Tibial artery (tissue), 4 donors: Measurements from ENCODE around the gene ZFP64.
A peak's percentile ranks its signal among the peaks of the same experiment; 100 is the strongest.

Source experiments
- DNase-seq, 2 donors: peaks; one replicate each; pipeline ENCODE4 v3.0.0-alpha.2; 2019
- H3K27ac ChIP-seq, 2 donors: fragments of 200-600 bp; sonication (generic) in 1 of 2; 1 replicate in 1 of 2; 2 replicates in 1 of 2; pipeline ENCODE4 v1.5.1; 2018 to 2019; ENCODE audit warnings: mild to moderate bottlenecking in 1 of 2
- H3K27me3 ChIP-seq, 2 donors: fragments of 200-600 bp; sonication (generic) in 1 of 2; one replicate each; pipeline versions ENCODE4 v1.5.1 to v1.6.0; 2016 to 2019
- H3K36me3 ChIP-seq, 3 donors: fragments of 200-600 bp; sonication (generic) in 2 of 3; one replicate each; pipeline ENCODE4 v1.5.1; 2016 to 2019; ENCODE audit warnings: mild to moderate bottlenecking in 2 of 3
- H3K4me1 ChIP-seq, 4 donors: fragments of 200-600 bp; sonication (generic) in 2 of 4; 1 replicate in 3 of 4; 2 replicates in 1 of 4; pipeline ENCODE4 v1.5.1; 2016 to 2019
- H3K4me3 ChIP-seq, 2 donors: fragments of 200-600 bp; sonication (generic) in 1 of 2; 1 replicate in 1 of 2; 2 replicates in 1 of 2; pipeline ENCODE4 v1.5.1; 2018 to 2019; ENCODE audit warnings: mild to moderate bottlenecking in 2 of 2
- H3K9me3 ChIP-seq, 3 donors: fragments of 200-600 bp; sonication (generic) in 1 of 3; one replicate each; pipeline ENCODE4 v1.5.1; 2016 to 2019
- intact Hi-C: fragments of 100-400 bp; cut with DNase I; formaldehyde crosslinking; loops from one replicate; pipeline ENCODE4 v1.15.0; 2023; ENCODE audit warnings: low total_unique reads
- TF ChIP-seq, protein P1 (sequence below), 2 experiments: fragments of 200-600 bp in 1 of 2; fragments of 450-650 bp in 1 of 2; IDR thresholded peaks; one replicate each; pipeline ENCODE4 v1.5.1; 2017 to 2019; ENCODE audit warnings: antibody characterized with exemption in 2 of 2, mild to moderate bottlenecking in 1 of 2, moderate library complexity in 1 of 2

The ZFP64 gene

DNA sequence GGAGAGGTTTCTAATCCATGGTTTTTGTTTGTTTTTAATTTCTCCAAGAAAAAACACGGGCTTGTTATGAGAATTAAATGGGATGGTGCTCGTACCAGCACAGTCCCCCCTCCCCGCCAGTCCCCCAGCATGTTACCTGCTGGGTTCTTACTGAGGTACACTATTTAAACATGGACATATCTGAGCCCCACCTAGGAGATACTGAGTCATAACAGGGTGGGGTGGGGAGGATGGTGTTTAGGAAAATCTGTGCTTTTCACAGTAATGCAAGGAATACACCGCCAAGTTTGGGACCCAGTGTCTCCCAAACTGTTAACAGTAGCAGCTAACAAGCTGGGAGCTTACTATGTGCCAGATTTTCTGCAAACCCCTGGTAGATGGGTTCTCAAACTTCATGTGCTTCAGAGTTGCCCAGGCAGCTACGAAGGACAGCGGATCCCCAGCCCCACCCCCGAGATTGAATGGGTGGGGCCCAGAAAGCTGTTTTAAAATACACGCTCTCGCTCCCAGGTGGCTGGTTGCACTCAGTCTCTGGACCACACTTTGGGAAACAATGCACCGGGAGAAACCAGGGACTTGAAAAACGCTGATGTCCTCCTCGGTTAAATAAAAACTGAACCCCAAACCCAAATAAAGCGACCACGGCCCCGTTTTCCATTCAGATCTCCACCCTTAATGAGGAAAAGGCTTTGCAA is 995 bp downstream of the ZFP64 start:
- Histone ChIP-seq H3K27me3 (no peaks in the 10 kb centered on the region), H3K27ac (peak overlapping the region; percentile 81 to 89), H3K36me3 (peaks cover 0 to 15% (median 12%) of the 10 kb centered on the region in 3 donors), H3K4me3 (peak overlapping the region; percentile 79 to 93), H3K9me3 (no peaks in the 10 kb centered on the region), H3K4me1 (peaks cover 0 to 16% (median 10%) of the 10 kb centered on the region in 4 donors)
- DNase-seq, result peak in 1 of 2 donors; percentile 24
- intact Hi-C loops, result no loop called here
- TF ChIP-seq, protein P1, sequence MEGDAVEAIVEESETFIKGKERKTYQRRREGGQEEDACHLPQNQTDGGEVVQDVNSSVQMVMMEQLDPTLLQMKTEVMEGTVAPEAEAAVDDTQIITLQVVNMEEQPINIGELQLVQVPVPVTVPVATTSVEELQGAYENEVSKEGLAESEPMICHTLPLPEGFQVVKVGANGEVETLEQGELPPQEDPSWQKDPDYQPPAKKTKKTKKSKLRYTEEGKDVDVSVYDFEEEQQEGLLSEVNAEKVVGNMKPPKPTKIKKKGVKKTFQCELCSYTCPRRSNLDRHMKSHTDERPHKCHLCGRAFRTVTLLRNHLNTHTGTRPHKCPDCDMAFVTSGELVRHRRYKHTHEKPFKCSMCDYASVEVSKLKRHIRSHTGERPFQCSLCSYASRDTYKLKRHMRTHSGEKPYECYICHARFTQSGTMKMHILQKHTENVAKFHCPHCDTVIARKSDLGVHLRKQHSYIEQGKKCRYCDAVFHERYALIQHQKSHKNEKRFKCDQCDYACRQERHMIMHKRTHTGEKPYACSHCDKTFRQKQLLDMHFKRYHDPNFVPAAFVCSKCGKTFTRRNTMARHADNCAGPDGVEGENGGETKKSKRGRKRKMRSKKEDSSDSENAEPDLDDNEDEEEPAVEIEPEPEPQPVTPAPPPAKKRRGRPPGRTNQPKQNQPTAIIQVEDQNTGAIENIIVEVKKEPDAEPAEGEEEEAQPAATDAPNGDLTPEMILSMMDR (IDR thresholded peaks at IDR 0.05), result no peak

DNA sequence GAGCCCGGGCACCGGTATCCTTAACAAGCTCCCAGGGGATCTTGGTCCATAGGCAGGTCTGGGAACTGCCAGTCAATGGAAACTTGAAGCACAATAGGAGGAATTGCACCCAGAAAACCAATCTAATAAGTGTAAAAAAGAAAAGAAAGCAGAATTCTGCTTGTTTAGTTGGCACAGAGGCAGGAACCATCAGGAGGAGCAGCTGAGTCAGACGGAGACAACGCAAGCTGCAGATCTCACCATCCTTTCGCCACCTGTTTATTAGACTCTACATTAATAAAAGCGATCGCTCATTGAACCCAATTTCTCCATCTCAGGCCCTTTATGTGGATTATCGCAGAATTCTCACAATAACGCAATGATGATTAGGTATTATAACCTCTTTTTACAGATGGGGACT is 9.8 kb downstream of the ZFP64 start:
- Histone ChIP-seq H3K9me3 (no peaks in the 10 kb centered on the region), H3K36me3 (peaks cover 16 to 56% (median 21%) of the 10 kb centered on the region in 3 donors), H3K4me1 (peaks cover 0 to 11% (median 5%) of the 10 kb centered on the region in 4 donors), H3K4me3 (no peak overlapping the region), H3K27me3 (no peaks in the 10 kb centered on the region), H3K27ac (no peak overlapping the region)
- TF ChIP-seq, protein P1 (IDR thresholded peaks at IDR 0.05), result no peak
- intact Hi-C loops, result no loop called here
- DNase-seq, result no peak

DNA sequence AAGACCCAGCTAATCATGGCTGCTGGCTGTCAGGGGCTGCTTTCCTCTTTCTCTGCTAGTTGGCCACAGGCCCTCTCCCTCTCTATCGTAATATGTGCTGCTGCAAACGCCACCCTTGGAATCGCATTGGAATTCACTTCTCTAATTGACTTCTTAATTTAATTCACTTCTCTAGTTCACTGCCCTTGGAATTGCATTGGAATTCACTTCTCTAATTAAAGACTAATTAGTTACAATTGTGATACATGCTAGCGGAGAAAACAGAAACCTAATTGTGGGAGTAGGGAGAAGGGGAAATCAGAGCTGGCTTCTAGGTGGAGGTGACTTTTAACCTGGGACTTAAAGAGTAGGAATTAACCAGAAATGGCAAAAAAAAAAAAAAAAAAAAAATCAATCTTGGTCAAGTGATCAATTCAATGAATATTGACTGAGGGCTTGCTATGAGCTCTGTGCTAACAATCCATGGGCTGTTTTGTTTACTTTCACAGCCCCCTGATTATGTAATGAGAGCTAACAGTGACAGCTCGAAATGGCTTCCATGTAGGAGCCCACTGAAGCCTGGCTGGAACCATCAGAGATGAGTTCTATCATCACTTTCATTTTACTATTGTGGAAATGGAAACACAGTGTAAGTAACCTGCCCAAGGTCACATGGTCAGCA is 11.3 kb downstream of the ZFP64 start:
- TF ChIP-seq, protein P1 (IDR thresholded peaks at IDR 0.05), result no peak
- H3K27ac ChIP-seq, result no peak overlapping the region
- no peak for DNase-seq
- peaks cover 0 to 11% (median 5%) of the 10 kb centered on the region in 4 donors for H3K4me1 ChIP-seq
- no peak overlapping the region for H3K4me3 ChIP-seq
- intact Hi-C loops, result no loop called here
- H3K27me3 ChIP-seq, result no peaks in the 10 kb centered on the region
- H3K36me3 ChIP-seq, result peaks cover 8 to 43% (median 16%) of the 10 kb centered on the region in 3 donors
- H3K9me3 ChIP-seq, result no peaks in the 10 kb centered on the region

DNA sequence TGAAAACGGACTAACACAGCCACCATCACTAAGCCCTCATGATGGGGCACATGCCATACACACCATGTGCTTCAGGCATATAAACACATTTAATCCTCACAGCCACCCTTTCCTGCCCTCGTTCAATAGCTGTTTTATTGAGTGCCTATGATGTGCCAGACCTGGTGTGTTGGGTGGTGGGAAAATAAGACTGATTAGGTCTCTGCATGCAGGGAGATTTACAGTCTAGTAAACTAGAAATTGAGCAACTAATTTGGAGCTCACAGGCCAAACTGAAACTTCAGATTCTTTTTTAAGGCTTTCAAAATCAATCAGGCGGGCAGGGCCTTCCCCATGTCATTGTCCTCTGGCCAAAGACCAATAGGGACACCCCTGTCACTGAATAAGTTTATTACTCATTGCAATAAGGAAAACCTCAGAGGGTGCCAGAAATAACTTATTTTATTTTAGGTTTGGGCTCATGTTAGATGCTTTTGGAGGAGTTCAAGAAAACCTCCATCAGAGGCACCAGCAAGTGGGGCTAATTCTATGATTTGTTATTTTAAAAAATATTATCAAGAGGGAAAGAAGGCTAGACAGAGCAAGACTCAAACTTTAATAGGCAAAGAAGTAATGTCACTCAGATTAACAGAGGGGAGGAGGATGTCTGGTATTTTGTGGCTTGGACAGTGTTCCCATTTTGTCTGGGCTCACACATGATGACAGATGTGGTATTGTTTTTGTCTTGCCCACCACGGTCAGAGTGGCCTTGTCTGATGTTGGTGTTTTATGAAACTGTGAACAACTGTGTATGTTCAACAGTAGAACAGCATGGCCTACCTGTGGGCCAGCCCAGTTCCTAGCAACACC is 12.0 kb downstream of the ZFP64 start:
- no peak for DNase-seq
- TF ChIP-seq, protein P1 (IDR thresholded peaks at IDR 0.05), result no peak
- Histone ChIP-seq H3K9me3 (no peaks in the 10 kb centered on the region), H3K4me1 (peaks cover 0 to 11% (median 5%) of the 10 kb centered on the region in 4 donors), H3K36me3 (peaks cover 2 to 38% (median 12%) of the 10 kb centered on the region in 3 donors), H3K27me3 (no peaks in the 10 kb centered on the region), H3K4me3 (no peak overlapping the region), H3K27ac (no peak overlapping the region)
- intact Hi-C loops, result no loop called here

DNA sequence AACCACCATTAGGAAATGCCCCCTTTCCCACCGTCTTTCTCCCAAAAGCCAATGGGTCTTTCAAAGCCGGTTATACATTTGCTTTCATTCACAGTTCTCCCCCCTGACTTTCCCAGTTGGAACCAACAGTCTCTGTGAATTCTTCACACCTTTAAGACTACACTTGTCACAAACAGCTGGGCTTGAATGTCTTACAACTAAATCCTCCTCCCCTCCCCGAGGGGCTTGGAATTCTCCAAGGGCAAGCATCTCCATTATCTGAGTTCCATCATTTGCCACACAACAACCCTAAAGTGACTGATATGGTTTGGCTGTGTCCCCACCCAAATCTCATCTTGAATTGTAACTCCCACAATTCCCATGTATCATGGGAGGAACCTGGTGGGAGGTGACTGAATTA is 12.9 kb downstream of the ZFP64 start:
- Histone ChIP-seq H3K36me3 (peaks cover 0 to 34% (median 9%) of the 10 kb centered on the region in 3 donors), H3K4me3 (no peak overlapping the region), H3K9me3 (no peaks in the 10 kb centered on the region), H3K4me1 (peaks cover 0 to 11% (median 5%) of the 10 kb centered on the region in 4 donors), H3K27me3 (no peaks in the 10 kb centered on the region), H3K27ac (no peak overlapping the region)
- DNase-seq, result no peak
- TF ChIP-seq, protein P1 (IDR thresholded peaks at IDR 0.05), result no peak
- intact Hi-C loops, result no loop called here
